WTC11 (cell line): ENCODE results near the gene PMFBP1.

ENCODE experiments used
- TCF7 ChIP-seq: sonication (generic); formaldehyde crosslinking; IDR thresholded peaks from 2 replicates; pipeline ENCODE4 v1.8.0; 2022; ENCODE audit warnings: mild to moderate bottlenecking, low read depth, missing genetic modification reagents, moderate library complexity
- ZNF416 ChIP-seq: fragments of 250-450 bp; sonication (Bioruptor Pico); IDR thresholded peaks from 2 replicates; pipeline ENCODE4 v1.9.0; 2021; ENCODE audit warnings: mild to moderate bottlenecking, inconsistent platforms
- ZNF423 ChIP-seq: fragments of 250-450 bp; sonication (Bioruptor Pico); IDR thresholded peaks from 2 replicates; pipeline ENCODE4 v2.1.2; 2022; ENCODE audit warnings: mild to moderate bottlenecking, moderate library complexity
- TF ChIP-seq, protein P1 (sequence below): fragments of 200-600 bp; IDR thresholded peaks from 2 replicates; pipeline ENCODE4 v1.8.0; 2022; ENCODE audit warnings: antibody characterized with exemption
- TF ChIP-seq, protein P2 (sequence below): sonication (generic); formaldehyde crosslinking; IDR thresholded peaks from 2 replicates; pipeline ENCODE4 v1.8.1; 2023; ENCODE audit warnings: mild to moderate bottlenecking, missing genetic modification reagents
- TF ChIP-seq, protein P3 (sequence below): sonication (generic); formaldehyde crosslinking; IDR thresholded peaks from 2 replicates; pipeline ENCODE4 v1.8.0; 2023; ENCODE audit warnings: missing genetic modification reagents, mild to moderate bottlenecking, borderline replicate concordance
- TF ChIP-seq, protein P4 (sequence below): sonication (generic); formaldehyde crosslinking; IDR thresholded peaks from 2 replicates; pipeline ENCODE4 v1.8.1; 2022; ENCODE audit warnings: mild to moderate bottlenecking, moderate library complexity, missing genetic modification reagents

DNA sequence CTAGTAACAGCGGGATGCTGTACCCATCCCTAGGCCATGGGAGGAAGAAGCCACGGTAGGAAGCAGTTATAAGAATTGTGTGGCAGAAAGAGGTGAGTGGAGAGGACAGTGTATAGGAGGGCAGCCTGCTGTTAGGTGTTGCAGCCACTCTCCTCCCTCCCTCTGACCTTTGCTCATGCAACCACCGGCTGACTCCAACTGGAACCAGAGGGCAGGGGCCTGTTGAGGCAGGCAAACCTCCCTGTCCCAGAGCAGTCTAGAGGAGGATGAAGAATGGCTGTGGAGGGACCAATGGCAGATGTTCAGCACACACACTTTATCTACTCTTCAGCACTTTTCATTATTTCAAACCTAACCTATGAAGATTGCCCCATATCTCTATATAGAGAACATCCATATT lies 80.7 kb downstream of the PMFBP1 start:
- TF ChIP-seq, protein P1, sequence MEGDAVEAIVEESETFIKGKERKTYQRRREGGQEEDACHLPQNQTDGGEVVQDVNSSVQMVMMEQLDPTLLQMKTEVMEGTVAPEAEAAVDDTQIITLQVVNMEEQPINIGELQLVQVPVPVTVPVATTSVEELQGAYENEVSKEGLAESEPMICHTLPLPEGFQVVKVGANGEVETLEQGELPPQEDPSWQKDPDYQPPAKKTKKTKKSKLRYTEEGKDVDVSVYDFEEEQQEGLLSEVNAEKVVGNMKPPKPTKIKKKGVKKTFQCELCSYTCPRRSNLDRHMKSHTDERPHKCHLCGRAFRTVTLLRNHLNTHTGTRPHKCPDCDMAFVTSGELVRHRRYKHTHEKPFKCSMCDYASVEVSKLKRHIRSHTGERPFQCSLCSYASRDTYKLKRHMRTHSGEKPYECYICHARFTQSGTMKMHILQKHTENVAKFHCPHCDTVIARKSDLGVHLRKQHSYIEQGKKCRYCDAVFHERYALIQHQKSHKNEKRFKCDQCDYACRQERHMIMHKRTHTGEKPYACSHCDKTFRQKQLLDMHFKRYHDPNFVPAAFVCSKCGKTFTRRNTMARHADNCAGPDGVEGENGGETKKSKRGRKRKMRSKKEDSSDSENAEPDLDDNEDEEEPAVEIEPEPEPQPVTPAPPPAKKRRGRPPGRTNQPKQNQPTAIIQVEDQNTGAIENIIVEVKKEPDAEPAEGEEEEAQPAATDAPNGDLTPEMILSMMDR = no peak
- TF ChIP-seq, protein P2, sequence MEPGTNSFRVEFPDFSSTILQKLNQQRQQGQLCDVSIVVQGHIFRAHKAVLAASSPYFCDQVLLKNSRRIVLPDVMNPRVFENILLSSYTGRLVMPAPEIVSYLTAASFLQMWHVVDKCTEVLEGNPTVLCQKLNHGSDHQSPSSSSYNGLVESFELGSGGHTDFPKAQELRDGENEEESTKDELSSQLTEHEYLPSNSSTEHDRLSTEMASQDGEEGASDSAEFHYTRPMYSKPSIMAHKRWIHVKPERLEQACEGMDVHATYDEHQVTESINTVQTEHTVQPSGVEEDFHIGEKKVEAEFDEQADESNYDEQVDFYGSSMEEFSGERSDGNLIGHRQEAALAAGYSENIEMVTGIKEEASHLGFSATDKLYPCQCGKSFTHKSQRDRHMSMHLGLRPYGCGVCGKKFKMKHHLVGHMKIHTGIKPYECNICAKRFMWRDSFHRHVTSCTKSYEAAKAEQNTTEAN (CRISPR knock-in tag) = no peak
- TF ChIP-seq, protein P3, sequence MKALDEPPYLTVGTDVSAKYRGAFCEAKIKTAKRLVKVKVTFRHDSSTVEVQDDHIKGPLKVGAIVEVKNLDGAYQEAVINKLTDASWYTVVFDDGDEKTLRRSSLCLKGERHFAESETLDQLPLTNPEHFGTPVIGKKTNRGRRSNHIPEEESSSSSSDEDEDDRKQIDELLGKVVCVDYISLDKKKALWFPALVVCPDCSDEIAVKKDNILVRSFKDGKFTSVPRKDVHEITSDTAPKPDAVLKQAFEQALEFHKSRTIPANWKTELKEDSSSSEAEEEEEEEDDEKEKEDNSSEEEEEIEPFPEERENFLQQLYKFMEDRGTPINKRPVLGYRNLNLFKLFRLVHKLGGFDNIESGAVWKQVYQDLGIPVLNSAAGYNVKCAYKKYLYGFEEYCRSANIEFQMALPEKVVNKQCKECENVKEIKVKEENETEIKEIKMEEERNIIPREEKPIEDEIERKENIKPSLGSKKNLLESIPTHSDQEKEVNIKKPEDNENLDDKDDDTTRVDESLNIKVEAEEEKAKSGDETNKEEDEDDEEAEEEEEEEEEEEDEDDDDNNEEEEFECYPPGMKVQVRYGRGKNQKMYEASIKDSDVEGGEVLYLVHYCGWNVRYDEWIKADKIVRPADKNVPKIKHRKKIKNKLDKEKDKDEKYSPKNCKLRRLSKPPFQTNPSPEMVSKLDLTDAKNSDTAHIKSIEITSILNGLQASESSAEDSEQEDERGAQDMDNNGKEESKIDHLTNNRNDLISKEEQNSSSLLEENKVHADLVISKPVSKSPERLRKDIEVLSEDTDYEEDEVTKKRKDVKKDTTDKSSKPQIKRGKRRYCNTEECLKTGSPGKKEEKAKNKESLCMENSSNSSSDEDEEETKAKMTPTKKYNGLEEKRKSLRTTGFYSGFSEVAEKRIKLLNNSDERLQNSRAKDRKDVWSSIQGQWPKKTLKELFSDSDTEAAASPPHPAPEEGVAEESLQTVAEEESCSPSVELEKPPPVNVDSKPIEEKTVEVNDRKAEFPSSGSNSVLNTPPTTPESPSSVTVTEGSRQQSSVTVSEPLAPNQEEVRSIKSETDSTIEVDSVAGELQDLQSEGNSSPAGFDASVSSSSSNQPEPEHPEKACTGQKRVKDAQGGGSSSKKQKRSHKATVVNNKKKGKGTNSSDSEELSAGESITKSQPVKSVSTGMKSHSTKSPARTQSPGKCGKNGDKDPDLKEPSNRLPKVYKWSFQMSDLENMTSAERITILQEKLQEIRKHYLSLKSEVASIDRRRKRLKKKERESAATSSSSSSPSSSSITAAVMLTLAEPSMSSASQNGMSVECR (CRISPR knock-in tag) = no peak
- TF ChIP-seq ZNF423 (CRISPR knock-in tag) = no peak
- TF ChIP-seq ZNF416 (CRISPR knock-in tag) = no peak
- TF ChIP-seq, protein P4, sequence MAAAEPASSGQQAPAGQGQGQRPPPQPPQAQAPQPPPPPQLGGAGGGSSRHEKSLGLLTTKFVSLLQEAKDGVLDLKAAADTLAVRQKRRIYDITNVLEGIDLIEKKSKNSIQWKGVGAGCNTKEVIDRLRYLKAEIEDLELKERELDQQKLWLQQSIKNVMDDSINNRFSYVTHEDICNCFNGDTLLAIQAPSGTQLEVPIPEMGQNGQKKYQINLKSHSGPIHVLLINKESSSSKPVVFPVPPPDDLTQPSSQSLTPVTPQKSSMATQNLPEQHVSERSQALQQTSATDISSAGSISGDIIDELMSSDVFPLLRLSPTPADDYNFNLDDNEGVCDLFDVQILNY (CRISPR knock-in tag) = no peak
- TF ChIP-seq TCF7 (CRISPR knock-in tag) = no peak
